B cell (primary cell): ENCODE data around the gene ZBTB12.

Experiments used
- EZH2 ChIP-seq: IDR thresholded peaks from 2 replicates; pipeline ENCODE4 v1.6.1; 2012; ENCODE audit warnings: borderline replicate concordance, low read depth, mild to moderate bottlenecking, moderate library complexity, low read length; ENCODE audit not compliant: insufficient read depth, poor library complexity, severe bottlenecking
- TF ChIP-seq, protein P1 (sequence below): fragments of 200-600 bp; IDR thresholded peaks from one replicate; pipeline ENCODE4 v1.8.0; 2022; ENCODE audit warnings: antibody characterized with exemption, mild to moderate bottlenecking

DNA sequence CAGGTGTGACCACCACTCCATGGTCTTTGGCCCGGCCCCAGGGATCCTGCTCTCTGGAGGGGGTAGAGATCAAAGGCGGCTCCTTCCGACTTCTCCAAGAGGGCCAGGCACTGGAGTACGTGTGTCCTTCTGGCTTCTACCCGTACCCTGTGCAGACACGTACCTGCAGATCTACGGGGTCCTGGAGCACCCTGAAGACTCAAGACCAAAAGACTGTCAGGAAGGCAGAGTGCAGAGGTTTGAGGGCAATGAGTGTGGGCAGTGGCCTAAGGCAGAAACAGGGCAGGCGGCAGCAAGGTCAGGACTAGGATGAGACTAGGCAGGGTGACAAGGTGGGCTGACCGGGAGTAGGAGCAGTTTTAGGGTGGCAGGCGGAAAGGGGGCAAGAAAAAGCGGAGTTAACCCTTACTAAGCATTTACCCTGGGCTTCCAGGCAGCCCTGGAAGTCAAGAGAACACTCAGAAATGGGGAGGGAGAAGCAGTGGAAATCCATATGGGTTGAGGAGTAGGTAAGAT lies 44.5 kb upstream of the ZBTB12 start:
- TF ChIP-seq, protein P1, sequence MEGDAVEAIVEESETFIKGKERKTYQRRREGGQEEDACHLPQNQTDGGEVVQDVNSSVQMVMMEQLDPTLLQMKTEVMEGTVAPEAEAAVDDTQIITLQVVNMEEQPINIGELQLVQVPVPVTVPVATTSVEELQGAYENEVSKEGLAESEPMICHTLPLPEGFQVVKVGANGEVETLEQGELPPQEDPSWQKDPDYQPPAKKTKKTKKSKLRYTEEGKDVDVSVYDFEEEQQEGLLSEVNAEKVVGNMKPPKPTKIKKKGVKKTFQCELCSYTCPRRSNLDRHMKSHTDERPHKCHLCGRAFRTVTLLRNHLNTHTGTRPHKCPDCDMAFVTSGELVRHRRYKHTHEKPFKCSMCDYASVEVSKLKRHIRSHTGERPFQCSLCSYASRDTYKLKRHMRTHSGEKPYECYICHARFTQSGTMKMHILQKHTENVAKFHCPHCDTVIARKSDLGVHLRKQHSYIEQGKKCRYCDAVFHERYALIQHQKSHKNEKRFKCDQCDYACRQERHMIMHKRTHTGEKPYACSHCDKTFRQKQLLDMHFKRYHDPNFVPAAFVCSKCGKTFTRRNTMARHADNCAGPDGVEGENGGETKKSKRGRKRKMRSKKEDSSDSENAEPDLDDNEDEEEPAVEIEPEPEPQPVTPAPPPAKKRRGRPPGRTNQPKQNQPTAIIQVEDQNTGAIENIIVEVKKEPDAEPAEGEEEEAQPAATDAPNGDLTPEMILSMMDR: no peak
- no peak for TF ChIP-seq EZH2
